MCF 10A (cell line): Measurements from ENCODE around the gene CEP112. TPM values are rescaled to one million over a fixed set of nuclear protein-coding genes. Genes with fewer than 3 reads are reported as not detected.

Experiments used
- BruUV-seq: library from RNA; stranded (reverse); fragments of 400-500 nt; replicated peaks from 2 replicates; lab custom pipeline; 2021; lab: Mats Ljungman, UMichigan
- CTCF ChIA-PET: fragments of 300-600 bp; sonication (Branson Sonifier 250); formaldehyde crosslinking; extraction: SDS; loops from one replicate; lab custom pipeline; 2021; ENCODE audit warnings: antibody characterized with exemption, inconsistent platforms; lab: Yijun Ruan, JAX
- POLR2A ChIA-PET: fragments of 300-600, 350-650 bp; sonication (Branson Sonifier 250); formaldehyde crosslinking; extraction: SDS; loops from one replicate; lab custom pipeline; 2020; ENCODE audit warnings: antibody characterized with exemption, inconsistent platforms; lab: Yijun Ruan, JAX
- DNase-seq: peaks from one replicate; pipeline ENCODE4 v3.0.0-alpha.2; 2018; ENCODE audit not compliant: unreplicated experiment
- H3K27ac Mint-ChIP-seq: one replicate; pipeline ENCODE4 v1.8.0; 2022; ENCODE audit warnings: mild to moderate bottlenecking, low read depth, mixed read lengths; ENCODE audit not compliant: unreplicated experiment
- H3K27me3 Mint-ChIP-seq: one replicate; pipeline ENCODE4 v1.8.0; 2022; ENCODE audit warnings: mixed read lengths; ENCODE audit not compliant: insufficient read depth, unreplicated experiment
- H3K36me3 Mint-ChIP-seq: one replicate; pipeline ENCODE4 v1.8.0; 2022; ENCODE audit warnings: mild to moderate bottlenecking, moderate library complexity, mixed read lengths; ENCODE audit not compliant: insufficient read depth, unreplicated experiment
- H3K4me1 Mint-ChIP-seq: one replicate; pipeline ENCODE4 v1.8.0; 2022; ENCODE audit warnings: mixed read lengths; ENCODE audit not compliant: insufficient read depth, unreplicated experiment
- H3K4me3 Mint-ChIP-seq: one replicate; pipeline ENCODE4 v1.8.0; 2022; ENCODE audit warnings: mild to moderate bottlenecking, moderate library complexity, mixed read lengths; ENCODE audit not compliant: unreplicated experiment
- H3K9me3 Mint-ChIP-seq: one replicate; pipeline ENCODE4 v1.8.0; 2022; ENCODE audit warnings: mixed read lengths; ENCODE audit not compliant: unreplicated experiment
- intact Hi-C: fragments of 100-400 bp; cut with micrococcal nuclease; formaldehyde crosslinking; loops from 2 replicates; pipeline ENCODE4 v1.14.1; 2022
- total RNA-seq: library from RNA; stranded (reverse); gene quantifications from 2 replicates; pipeline ENCODE4 v1.2.3, GENCODE V29; 2022
- TF ChIP-seq, protein P1 (sequence below): fragments of 200-600 bp; IDR thresholded peaks from one replicate; pipeline ENCODE4 v1.8.0; 2022; ENCODE audit warnings: antibody characterized with exemption, mild to moderate bottlenecking; ENCODE audit not compliant: unreplicated experiment

Gene CEP112
- total RNA-seq, 1 experiment from 2014 or later, result 8.1 TPM

GRCh38 chr17:65730711-65731169 is 461.2 kb downstream of the CEP112 start:
- Mint-ChIP-seq H3K27ac (no peak overlapping the region), H3K4me3 (no peak overlapping the region), H3K4me1 (no peaks in the 10 kb centered on the region), H3K27me3 (no peaks in the 10 kb centered on the region), H3K36me3 (no peaks in the 10 kb centered on the region), H3K9me3 (peaks cover 2% of the 10 kb centered on the region)
- DNase-seq, result no peak
- BruUV-seq, result no TSS peak
- CTCF ChIA-PET, result no interaction called here
- TF ChIP-seq, protein P1, sequence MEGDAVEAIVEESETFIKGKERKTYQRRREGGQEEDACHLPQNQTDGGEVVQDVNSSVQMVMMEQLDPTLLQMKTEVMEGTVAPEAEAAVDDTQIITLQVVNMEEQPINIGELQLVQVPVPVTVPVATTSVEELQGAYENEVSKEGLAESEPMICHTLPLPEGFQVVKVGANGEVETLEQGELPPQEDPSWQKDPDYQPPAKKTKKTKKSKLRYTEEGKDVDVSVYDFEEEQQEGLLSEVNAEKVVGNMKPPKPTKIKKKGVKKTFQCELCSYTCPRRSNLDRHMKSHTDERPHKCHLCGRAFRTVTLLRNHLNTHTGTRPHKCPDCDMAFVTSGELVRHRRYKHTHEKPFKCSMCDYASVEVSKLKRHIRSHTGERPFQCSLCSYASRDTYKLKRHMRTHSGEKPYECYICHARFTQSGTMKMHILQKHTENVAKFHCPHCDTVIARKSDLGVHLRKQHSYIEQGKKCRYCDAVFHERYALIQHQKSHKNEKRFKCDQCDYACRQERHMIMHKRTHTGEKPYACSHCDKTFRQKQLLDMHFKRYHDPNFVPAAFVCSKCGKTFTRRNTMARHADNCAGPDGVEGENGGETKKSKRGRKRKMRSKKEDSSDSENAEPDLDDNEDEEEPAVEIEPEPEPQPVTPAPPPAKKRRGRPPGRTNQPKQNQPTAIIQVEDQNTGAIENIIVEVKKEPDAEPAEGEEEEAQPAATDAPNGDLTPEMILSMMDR, result no peak
- POLR2A ChIA-PET, result no interaction called here
- intact Hi-C loops, result no loop called here

- intact Hi-C loops, result no loop called here
- no peaks in the 10 kb centered on the region for H3K4me1 Mint-ChIP-seq
- no peak overlapping the region for H3K4me3 Mint-ChIP-seq
- ChIA-PET CTCF (interaction anchor here (0.6 kb wide), 1 partner anchor 47 kb away, joined by 4 read pairs; no protein-coding TSS in a partner anchor), POLR2A (no interaction called here)
- H3K9me3 Mint-ChIP-seq, result no peaks in the 10 kb centered on the region
- no peaks in the 10 kb centered on the region for H3K27me3 Mint-ChIP-seq
- DNase-seq, result no peak
- TF ChIP-seq, protein P1, result no peak
- no peak overlapping the region for H3K27ac Mint-ChIP-seq
- no TSS peak for BruUV-seq
- H3K36me3 Mint-ChIP-seq, result no peaks in the 10 kb centered on the region
Measured at GRCh38 chr17:65729207-65729606, 462.7 kb downstream of the CEP112 start.

DNA sequence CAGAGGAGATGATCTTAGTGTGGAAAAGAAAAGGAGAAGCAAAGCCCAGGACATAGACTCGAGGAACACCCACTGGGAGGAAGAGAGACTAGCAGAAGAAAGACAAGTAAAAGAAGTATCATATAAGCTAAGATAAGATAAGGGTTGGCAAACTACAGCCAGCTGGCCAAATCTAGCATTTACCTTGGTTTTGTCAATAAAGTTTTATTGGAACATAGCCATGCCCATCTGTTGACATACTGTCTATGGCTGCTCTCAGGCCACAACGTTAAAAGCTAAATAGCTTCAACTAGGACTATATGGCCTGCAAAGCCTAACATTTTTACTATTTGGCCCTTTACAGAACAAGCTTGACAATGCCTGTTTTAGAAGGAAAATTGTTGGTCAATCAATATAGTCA is 464.1 kb downstream of the CEP112 start:
- Mint-ChIP-seq H3K27ac (no peak overlapping the region), H3K36me3 (no peaks in the 10 kb centered on the region), H3K4me1 (no peaks in the 10 kb centered on the region), H3K9me3 (no peaks in the 10 kb centered on the region), H3K4me3 (no peak overlapping the region), H3K27me3 (no peaks in the 10 kb centered on the region)
- POLR2A ChIA-PET, result interaction anchor here (0.6 kb wide), 1 partner anchor 354 kb away, joined by 5 read pairs; no protein-coding TSS in a partner anchor
- CTCF ChIA-PET, result interaction anchor here (1.6 kb wide), 1 partner anchor 434 kb away, joined by 5 read pairs; no protein-coding TSS in a partner anchor
- intact Hi-C loops, result no loop called here
- no peak for DNase-seq
- BruUV-seq, result no TSS peak
- TF ChIP-seq, protein P1, result no peak

DNA sequence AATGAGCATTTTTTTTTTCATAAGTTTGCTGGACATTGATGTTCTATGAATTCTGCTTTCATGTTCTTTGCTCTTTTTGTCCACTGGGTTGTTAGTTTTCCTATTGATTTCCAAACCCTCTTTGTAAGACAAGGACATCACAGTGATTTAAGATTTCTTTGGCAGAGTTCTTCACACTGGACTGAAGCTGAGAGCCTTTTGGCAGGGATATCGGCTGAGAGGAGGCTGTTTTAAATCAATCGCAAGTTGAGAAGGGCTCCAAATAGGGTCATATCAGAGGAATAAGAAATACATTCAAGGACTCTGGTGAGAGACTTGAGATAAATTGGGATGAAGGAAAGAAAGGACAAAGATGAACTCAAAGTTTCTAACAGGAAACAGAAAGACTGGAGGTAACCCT is 464.7 kb downstream of the CEP112 start:
- TF ChIP-seq, protein P1, result no peak
- Mint-ChIP-seq H3K27ac (no peak overlapping the region), H3K4me3 (no peak overlapping the region), H3K9me3 (no peaks in the 10 kb centered on the region), H3K4me1 (no peaks in the 10 kb centered on the region), H3K36me3 (no peaks in the 10 kb centered on the region), H3K27me3 (no peaks in the 10 kb centered on the region)
- CTCF ChIA-PET, result interaction anchor here (1.6 kb wide), 1 partner anchor 434 kb away, joined by 5 read pairs; no protein-coding TSS in a partner anchor
- intact Hi-C loops, result no loop called here
- POLR2A ChIA-PET, result no interaction called here
- DNase-seq, result no peak
- no TSS peak for BruUV-seq
